ENCODE data around the gene TBX4.
"Not testable (repeated sequence)": the region's sequence is repeated elsewhere in the genome, so short reads cannot be mapped to it uniquely, and the experiment has no call there.

The TBX4 gene

GRCh38 chr17:61429274-61429673 lies 22.9 kb upstream of the TBX4 start:
- no peak for DNase-seq (ENCODE audit: low read depth)

GRCh38 chr17:61429831-61430230 lies 22.4 kb upstream of the TBX4 start:
- not testable (repeated sequence) for DNase-seq (ENCODE audit: low read depth)

DNA sequence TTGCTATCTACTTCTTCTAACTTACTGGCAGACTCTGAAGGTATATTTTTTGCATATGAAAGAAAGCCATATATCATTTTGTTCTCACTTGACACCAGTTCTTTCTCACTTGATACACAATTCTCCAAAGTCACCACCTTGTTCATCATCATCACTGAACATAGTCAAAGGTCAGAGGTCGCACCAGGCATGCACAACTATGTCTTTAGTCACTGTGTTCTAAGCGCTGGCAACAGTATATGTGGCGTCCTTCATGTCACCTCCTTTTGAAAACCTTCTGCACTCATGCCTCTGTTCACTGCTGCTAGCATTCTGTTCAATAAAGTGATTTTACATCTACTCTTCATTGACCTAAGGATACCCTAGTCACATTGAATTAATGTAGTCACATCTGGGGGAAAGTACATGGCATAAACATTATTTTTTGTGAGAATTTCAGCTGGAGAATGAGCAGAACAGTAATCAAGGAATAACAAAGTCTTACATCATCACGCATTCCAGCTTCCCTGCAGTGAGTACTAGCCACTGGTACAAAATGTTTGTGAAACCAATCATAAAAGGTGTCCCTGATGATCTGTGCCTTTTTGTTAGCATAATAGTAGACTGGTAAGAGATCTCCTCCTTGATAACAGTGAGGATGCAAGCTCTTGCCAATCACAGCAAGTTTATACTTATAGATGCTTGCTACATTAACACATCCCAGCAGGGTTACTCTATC lies 20.5 kb upstream of the TBX4 start:
- no peak for DNase-seq (ENCODE audit: low read depth)

DNA sequence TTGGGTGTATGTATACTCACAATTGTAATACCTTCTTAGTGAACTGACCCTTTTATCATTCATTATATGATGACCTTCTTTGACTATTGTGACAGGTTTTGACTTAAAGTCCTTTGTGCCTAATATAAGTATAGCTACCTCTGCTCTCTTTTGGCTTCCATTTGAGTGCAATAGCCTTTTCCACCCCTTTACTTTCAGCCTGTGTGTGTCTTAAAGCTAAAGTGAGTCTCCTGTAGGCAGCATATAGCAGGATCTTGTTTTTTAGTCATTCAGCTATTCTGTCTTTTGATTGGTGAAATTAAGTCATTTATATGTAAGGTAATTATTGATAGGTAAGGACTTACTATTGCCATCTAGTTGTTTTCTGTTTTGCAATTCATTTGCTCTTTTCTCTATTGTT lies 15.9 kb upstream of the TBX4 start:
- no peak for DNase-seq (ENCODE audit: low read depth)

DNA sequence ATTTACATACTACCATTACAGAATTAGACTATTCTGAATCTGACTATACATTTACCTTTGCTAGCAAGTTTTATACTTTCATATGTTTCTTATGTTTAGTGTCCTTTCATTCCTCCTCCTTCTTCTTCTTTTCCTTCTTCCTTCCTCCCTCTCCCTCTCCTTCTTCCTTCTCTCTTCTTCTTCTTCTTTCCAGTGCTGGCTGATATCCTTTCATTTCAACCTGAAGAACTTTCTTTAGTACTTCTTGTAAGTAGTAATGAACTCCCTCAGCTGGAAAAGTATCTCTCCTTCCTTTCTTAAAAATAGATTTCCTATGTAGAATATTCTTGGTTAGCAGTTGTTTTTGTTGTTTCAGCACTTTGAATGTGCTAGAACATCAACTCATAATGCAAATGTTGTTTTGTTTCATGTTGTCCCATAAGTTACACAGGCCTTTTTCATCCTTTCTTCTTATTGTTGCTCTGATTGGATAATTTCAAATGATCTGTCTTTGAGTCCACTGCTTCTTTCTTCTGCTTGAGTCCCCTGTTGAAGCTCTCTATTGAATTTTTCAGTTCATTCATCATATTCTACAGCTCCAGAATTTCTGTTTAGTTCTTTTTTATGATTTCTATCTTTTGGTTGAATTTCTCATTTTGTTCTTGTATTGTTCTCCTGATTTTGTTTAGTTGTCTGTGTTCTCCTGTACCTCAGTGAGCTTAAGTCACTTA lies 15.1 kb upstream of the TBX4 start:
- no peak for DNase-seq (ENCODE audit: low read depth)

GRCh38 chr17:61440697-61441096 lies 11.5 kb upstream of the TBX4 start:
- DNase-seq (ENCODE audit: low read depth): no peak

DNA sequence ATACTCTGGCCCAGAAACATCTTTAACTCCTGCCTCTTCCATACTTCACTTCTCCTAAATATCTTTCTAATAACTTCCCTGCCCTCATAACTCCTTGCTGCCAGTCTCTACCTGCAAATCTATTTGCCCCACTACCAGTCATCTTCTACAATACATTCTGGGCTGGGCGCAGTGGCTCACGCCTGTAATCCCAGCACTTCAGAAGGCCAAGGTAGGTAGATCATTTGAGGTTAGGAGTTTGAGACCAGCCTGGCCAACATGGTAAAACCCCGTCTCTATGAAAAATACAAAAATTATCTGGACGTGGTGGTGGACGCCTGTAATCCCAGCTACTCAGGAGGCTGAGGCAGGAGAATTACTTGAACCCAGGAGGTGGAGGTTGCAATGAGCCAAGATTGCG lies 10.7 kb upstream of the TBX4 start:
- DNase-seq (ENCODE audit: low read depth): not testable (repeated sequence)

- DNase-seq (ENCODE audit: low read depth): no peak
Measured at GRCh38 chr17:61442136-61442775, 10.0 kb upstream of the TBX4 start.

DNA sequence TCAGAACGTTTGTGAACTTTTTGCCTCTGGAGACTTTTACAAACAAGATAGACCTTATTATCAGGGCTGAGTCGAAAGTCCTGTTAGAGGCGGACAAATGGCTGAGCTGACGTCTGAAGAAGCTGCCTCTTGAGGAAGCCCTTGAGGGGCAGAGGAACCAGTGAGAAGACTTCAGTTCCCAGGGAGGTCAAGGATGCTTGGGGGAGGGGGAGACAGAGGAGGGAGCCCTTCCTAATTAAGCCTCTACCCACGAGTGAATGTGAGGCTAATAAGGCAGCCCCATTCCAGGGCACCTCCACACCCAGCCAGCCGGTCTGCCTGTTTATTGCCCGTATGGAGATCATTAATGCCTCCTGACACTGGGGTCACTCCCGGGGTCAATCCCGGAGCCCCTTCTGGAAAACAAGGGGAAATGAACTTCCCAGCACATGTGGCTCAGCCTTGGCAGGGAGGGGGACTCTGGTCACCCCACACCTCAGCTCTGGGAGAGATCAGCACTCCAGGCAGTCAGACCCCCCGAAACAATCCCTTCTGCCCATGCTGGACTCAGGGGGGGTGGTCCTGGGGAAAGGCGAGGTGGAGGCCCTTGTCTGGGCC lies 9.2 kb upstream of the TBX4 start:
- no peak for DNase-seq (ENCODE audit: low read depth)

- DNase-seq (ENCODE audit: low read depth): no peak
Measured at GRCh38 chr17:61443475-61443882, 8.7 kb upstream of the TBX4 start.

DNA sequence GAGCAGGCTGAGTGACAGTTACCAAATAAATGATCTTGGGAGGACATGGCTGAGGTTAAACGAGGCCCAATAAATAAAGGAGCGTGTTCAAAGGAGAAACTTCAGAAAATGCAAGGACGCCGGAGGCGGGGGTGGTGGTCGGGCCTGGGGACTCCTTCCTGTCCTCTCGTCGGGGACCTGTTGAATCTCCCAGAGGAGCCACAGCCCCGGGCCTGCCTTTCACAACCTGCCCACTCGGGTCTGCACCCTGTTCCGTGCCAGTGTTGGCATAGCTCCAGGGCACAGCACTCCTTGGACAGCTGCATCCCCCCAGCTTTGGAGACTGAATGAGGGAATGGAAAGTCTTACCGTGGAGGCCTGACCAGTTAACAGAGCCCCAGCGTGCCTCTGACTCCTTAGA lies 8.1 kb upstream of the TBX4 start:
- DNase-seq (ENCODE audit: low read depth): no peak

GRCh38 chr17:61444831-61445230 lies 7.4 kb upstream of the TBX4 start:
- DNase-seq (ENCODE audit: low read depth): no peak

DNA sequence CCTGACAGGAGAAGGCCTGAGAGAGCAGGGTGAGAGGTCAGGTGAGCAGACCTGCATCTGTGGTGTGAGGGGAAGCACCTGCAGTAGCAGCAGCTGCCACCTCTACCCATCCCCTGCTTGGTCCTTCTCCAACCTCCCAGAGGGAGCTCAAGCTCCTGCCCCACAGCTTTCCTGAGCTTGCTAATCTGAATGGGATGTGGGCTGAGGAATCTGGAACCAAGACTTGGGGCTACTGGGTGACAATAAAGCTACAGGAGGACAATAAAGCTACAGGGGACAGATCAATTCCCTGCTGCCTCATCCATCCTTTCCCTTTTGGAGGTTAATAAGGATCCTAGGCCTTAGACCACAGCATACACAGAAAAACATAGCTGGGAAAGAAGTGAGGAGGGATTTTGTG lies 4.9 kb upstream of the TBX4 start:
- no peak for DNase-seq (ENCODE audit: low read depth)

DNA sequence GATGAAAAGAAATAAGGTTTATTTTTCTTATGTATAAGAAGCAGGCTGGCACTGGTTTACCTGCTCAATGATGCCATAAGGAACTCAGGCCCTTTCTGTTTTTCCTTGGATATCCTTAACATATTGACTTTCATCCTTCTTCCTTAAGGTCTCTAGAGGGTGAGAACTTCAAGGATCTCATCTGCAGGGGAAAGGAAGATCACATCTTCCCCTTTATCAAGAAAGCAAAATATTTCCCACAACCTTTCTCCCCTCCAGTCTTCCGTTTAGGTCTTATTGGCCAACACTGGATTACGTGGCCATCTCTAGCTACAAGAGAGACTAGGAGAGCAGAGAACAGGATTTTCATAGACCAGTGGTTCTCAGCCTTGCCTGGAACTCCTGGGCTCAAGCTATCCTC lies 4.2 kb upstream of the TBX4 start:
- no peak for DNase-seq (ENCODE audit: low read depth)

DNA sequence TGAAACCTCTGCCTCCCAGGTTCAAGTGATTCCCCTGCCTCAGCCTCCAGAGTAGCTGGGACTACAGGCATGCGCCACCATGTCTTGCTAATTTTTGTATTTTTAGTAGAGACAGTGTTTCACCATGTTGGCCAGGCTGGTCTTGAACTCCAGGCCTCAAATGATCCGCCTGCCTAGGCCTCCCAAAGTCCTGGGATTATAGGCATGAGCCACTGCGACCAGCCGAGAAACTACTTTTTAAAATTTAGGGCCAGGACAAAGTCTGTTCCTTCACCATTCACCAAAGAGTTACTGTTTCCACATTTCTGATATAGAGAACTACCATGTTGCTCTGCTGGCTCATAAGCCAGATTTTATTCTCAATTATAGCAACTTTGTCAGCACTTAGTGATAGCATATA lies 3.1 kb upstream of the TBX4 start:
- DNase-seq (ENCODE audit: low read depth): not testable (repeated sequence)

GRCh38 chr17:61449707-61450640 lies 2.2 kb upstream of the TBX4 start:
- DNase-seq (ENCODE audit: low read depth): no peak

GRCh38 chr17:61450641-61451537 lies 1.3 kb upstream of the TBX4 start:
- no peak for DNase-seq (ENCODE audit: low read depth)

- no peak for DNase-seq (ENCODE audit: low read depth)
Measured at GRCh38 chr17:61451538-61452300, 503 bp upstream of the TBX4 start.

GRCh38 chr17:61453566-61454380 lies 1.6 kb downstream of the TBX4 start:
- DNase-seq (ENCODE audit: low read depth): no peak
